Measurements from ENCODE around the gene PFDN5.
A peak's percentile ranks its signal among the peaks of the same experiment; 100 is the strongest.

PFDN5 gene

DNA sequence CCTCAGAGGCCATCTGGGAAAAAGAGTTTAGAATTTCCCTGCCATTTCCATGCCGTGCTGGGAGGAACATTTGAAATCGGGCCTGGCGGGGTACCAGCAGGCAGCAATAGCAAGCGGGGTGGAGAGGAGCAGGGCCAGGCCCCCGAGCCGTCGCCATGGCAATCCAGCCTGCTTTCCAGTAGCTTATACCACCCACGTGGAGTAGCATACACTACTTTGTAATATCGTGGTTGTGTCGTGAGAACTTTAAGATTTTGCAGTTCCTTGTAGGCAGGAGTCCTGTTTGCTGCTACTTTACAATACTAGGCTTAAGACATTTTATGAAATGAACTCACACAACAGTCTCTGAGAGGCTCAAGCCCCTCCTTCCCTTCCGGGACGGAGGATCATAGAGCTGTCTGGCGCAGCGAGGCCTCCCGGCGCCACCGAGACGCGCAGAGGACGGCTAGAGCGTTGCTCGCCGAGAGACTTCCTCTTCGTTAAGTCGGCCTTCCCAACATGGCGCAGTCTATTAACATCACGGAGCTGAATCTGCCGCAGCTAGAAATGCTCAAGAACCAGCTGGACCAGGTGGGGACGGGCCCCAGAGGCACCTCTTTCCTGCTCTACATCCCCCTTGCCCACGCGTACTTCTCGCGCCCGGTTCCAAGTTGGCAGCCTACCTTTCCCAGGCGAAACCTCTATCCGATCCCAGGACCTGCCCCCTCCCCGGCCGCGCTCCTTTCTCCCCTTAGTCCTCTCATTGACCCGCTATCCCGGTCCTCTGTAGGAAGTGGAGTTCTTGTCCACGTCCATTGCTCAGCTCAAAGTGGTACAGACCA lies at the start of gene PFDN5:
Gene PFDN5 (plus strand): TSS at position 473 of the 821 bp plus-strand sequence. CDS start 26 bp downstream, at position 499.
- peak; percentile 39 to 95 (median 82) for DNase-seq

DNA sequence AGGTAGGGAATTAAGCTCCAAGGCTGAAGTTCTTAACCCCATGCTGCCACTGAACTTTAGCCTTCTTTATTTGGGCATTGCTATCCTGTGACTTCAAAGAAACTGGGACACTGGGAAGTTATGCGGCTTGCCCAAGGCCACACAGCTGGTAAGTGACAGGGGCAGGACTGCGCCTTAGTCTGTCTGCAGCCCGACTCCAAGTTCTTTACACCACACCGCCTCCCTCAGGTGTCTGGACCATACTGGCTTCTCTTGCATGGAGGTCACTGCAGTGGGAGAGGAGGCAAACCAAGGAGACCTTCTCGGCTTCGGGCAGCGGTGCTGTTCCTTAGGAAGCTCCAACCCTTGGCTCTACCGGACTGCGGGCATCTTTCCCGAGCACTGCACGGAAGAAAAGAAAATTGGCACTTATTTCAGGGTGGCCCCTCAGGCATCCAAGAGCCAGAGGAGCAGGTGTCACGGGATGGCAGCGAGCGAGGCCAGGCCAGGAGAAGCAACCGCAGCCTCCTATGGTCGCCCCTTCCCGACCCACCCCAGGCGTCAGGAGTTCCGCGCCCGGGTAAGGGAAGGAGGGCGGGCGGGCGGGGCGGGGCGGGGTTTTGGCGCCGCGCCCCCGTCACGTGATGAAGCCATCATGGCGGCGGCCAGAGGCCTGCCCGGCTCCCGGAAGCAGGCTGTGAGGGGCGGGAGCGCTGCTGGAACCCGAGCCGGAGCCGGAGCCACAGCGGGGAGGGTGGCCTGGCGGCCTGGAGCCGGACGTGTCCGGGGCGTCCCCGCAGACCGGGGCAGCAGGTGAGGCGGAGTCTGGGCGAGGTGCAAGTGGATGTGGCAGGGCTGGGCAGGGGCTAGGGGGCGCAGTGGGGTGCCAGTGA lies 43.6 kb upstream of the PFDN5 start:
- DNase-seq, result peak in 54 of 56 donors; percentile 40 to 89 (median 80)

DNA sequence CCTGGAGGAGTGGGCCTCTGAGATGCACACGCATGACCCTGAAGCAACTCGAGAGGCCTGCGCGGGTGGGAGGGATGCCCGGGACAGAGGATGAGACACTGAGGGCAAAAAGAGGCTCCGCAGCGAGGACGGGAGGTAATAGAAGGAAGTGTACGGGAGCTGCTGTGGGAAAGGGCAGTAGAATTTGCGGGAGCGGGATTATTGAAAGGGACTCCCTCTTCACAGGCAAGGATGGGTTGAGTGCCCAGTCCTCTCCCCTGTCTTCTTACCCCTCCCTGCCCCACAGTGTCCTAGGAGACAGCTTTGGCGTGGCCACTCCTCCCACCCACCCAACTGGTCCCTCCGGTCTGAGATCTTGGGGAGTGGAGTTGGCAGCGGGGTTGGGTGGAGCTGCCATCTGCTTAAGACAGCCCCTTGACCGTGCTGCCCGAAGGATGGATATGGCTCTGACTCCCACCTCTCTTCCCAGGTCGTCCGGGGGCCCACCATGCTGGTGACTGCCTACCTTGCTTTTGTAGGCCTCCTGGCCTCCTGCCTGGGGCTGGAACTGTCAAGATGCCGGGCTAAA lies 42.9 kb upstream of the PFDN5 start:
- DNase-seq, result peak in 1 of 56 donors; percentile 25

DNA sequence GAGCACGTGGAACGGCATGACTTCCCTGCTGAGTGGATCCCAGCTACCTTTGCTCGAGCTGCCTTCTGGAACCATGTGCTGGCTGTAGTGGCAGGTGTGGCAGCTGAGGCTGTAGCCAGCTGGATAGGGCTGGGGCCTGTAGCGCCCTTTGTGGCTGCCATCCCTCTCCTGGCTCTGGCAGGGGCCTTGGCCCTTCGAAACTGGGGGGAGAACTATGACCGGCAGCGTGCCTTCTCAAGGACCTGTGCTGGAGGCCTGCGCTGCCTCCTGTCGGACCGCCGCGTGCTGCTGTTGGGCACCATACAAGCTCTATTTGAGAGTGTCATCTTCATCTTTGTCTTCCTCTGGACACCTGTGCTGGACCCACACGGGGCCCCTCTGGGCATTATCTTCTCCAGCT lies 42.0 kb upstream of the PFDN5 start:
- DNase-seq, result no peak

DNA sequence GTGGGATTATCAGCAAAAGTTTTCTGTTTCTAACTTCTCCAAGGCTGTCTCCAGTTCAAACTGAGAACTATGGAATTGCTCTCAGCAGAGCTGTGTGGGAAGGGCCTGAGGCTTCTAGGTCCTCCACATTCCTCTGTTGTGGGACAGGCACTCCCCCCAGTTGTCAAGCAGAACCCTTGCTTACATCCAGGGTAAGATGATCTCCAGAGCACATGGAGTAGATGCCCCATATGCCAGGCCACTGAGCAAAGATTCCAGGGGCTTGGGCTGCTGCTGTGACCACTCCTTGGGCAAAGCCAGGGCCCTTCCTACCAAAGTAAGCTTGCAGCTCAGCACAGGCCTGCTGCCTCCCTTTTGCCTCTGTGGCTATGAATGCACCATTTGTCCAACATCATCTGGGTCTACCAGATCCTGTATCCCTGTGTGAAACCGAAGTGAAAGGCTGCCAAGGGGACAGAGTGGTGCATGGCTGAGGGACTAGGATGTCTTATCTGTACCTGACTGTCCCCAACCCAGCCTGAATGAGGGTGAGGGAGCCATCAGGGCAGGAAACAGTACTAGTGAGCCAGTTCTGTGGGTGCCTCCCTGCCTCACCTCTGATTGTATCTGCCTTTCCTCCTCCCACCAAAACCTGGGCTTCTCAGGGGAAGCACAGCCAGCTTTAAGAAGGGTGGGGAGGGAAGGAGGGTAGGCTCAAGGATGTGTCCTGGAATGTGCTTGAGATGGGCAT lies 40.4 kb upstream of the PFDN5 start:
- DNase-seq, result no peak

DNA sequence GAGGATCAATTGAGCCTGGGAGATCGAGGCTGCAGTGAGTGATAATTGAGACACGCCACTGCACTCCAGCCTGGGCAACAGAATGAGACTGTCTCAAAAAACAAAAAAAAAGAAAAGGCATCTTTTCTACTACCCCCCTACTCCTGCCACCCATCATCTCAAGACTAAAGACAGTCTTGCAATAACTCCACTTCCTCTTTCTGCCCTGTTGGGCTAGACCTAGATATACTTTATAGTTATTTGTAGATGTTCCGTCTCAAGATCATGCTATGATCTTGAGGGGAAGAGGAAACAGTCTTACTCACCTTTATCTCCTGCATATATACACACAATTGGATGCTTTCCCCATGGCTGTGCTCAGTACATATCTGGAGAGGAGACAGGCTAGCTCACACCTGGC lies 39.3 kb upstream of the PFDN5 start:
- DNase-seq, result no peak

DNA sequence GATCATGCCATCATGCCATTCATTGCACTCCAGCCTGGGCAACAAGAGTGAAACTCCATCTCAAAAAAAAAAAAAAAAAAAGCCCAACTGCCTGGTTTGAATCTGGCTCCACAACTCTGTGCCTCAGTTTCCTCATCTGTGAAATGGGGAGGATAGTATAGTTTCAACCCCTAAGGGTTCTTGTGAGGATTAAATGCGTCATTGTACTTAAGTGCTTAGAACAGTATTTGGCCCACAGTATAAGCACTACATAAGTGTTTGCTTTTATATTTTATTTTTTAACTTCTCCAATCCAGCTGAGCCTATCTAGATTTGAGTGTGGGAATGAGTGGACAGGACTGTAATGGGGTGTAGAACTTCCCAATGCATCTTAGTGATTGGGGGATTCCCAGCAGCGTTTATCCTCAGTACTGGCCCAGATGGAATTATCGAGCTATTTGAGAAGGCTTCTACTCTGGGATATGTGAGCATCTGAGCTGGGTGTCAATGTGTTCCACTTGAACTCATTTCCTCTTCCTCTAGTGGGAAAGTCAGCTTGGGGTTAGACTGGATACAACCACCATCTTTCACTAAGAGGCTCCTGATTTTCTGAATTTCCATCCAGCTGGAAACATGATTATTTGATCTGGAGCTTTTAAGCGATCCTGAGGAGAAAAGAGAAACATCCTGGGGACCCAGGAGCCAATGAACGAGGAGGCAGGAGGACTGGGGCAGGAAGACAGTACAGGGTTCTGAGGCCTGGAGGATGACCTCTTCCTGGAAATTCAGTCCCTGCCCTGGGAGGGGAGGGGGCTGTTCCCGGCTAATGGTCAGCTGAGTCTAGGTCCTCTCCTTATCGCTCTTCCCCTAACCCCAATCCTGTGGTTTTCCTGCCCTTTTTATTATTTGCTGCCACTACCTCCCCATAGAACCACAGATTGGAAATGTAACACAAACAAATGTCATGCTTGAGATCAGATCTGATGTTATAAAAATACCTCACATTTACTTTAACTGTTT lies 36.5 kb upstream of the PFDN5 start:
- DNase-seq, result no peak

DNA sequence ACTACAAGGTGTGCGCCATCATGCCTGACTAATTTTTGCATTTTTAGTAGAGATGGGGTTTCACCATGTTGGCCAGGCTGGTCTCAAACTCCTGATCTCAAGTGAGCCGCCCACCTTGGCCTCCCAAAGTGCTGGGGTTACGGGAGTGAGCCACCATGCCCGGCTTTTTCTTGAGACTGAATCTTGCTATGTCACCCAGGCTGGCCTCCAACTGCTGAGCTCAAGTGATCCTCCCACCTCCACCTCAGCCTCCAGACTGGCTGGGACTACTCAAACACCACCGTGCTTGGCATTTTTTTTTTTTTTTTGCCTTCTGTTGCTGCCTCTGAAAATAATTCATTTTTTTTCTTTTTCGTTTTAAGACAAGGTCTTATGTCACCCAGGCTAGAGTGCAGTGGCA lies 35.5 kb upstream of the PFDN5 start:
- no peak for DNase-seq

DNA sequence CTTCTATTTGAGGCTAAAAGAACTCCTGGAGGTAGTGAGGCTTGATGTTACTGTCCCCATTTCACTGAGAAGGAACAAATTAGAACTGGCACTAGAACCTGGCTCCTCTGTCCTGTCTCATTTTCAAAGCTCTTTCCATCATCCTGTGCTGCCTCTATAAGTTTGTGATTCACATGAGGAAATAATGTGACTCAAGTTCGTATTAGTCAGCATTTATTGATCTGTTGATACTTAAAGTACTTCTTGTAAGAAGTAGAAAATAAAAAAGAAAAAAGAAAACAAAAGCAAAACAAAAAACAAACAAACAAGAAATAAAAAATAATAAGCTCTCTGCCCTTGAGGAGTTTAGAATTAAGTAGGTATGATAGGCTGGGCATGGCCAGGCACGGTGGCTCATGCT lies 29.6 kb upstream of the PFDN5 start:
- DNase-seq, result no peak

DNA sequence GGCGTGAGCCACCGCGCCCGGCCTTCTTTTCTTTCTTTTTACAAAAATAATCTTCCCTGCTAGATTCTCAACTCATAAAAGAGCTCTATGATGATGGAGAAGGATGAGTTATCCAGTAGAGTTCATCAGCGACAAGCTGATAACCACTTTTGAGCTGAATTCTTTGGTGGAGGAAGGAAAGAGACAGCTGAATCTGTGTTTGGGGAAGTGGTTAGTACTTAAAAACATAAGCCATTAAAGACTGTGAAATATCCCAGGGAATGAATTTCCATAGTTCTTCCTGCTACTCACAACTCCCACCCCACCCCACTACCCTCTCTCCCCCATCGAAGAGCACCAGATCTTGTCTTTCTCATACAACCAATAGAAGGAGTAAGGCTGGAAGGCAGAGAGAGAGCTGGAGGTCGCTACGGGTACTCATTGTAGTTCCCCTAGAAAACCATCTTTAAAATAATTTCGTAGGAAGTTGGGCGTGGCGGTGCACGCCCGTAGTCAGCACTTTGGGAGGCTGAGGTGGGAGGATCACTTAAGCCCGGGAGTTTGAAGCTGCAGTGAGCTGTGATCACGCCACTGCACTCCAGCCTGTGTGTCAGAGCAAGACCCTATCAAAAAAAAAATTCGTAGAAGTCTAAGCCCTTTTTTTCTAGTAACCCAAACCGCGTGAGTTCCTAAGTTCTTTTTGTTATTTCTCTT lies 27.9 kb upstream of the PFDN5 start:
- no peak for DNase-seq

DNA sequence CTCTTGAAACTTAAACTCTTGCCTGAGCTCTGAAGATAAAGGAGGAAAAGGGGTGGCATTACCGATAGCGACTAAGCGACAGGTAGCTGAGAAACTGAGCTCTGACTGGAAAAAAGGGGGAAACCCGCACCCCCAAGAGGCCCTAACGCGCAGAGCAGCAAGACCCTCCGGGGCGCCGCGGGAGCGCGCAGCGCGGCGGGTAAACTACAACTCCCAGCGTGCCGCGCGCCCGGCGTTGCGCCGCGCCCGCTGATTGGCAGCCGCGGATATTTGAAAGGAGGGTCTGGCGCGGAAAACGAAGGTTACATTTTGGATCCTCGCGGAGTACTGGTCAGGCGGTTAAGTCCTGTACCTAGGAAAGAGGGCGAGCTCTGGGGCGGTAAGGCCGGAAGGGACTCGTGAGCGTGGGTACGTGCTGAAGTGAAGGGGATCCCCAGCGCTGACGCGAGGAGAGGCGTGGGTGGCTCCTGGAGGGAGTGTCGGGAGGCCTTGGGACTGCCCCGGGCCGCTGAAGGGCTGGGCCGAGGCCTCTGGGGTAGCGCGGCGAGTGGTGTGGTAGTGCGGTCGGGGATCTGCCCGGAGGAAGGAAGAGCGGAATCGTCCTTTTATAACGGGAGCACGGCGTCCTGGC lies 27.2 kb upstream of the PFDN5 start, which contains the start of gene ESPL1:
Gene ESPL1 (plus strand): TSS at position 301 of the 631 bp plus-strand sequence. CDS start 468 bp downstream, outside the sequence.
- peak in 51 of 56 donors; percentile 9 to 83 (median 50) for DNase-seq

DNA sequence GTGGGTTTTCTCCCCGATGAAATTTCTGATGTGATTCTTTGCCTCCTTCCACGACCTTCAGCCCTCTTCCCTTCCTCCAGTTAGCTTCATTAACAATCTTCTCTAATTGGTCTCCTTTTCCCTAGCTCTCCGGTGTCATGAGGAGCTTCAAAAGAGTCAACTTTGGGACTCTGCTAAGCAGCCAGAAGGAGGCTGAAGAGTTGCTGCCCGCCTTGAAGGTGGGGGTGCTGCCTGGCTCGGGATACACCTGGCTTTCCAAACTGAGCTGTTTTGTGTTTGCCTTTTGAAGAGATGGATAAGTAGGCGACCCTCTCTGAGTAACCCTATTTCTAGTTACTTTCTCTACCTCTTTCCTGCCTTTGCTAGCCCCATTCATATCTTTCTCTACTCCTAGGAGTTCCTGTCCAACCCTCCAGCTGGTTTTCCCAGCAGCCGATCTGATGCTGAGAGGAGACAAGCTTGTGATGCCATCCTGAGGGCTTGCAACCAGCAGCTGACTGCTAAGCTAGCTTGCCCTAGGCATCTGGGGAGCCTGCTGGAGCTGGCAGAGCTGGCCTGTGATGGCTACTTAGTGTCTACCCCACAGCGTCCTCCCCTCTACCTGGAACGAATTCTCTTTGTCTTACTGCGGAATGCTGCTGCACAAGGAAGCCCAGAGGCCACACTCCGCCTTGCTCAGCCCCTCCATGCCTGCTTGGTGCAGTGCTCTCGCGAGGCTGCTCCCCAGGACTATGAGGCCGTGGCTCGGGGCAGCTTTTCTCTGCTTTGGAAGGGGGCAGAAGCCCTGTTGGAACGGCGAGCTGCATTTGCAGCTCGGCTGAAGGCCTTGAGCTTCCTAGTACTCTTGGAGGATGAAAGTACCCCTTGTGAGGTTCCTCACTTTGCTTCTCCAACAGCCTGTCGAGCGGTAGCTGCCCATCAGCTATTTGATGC lies 26.4 kb upstream of the PFDN5 start:
- DNase-seq, result no peak

DNA sequence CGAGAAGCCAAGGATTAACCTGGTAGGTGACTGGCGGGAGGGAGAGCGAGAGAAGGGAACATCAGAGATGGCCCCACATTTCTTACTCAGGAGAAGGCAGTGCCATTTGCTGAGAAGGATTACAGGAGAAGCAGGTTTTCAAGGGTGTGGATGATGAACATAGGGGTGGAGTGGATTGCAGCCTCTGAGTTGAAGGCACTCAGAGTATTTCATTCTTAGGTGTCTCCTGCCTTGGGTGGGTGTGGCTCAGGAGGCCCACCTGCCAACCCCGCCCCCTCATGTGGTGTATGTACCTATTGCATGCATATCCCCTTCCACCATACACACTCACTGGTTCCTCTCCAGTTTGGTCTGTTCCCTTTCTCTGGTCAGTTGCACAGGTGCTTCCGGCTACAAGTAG lies 20.9 kb upstream of the PFDN5 start:
- DNase-seq, result no peak

DNA sequence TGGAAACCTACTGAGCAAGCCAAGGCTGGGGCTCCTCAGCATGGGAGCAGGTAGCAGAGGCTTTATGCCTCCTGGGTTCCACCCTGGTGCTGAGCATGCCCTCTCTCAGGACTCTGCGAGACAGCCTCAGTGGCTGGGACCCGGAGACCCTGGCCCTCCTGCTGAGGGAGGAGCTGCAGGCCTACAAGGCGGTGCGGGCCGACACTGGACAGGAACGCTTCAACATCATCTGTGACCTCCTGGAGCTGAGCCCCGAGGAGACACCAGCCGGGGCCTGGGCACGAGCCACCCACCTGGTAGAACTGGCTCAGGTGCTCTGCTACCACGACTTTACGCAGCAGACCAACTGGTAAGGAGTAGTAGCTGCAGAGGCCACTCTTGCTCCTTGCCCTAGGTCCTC lies 18.8 kb upstream of the PFDN5 start:
- DNase-seq, result no peak

DNA sequence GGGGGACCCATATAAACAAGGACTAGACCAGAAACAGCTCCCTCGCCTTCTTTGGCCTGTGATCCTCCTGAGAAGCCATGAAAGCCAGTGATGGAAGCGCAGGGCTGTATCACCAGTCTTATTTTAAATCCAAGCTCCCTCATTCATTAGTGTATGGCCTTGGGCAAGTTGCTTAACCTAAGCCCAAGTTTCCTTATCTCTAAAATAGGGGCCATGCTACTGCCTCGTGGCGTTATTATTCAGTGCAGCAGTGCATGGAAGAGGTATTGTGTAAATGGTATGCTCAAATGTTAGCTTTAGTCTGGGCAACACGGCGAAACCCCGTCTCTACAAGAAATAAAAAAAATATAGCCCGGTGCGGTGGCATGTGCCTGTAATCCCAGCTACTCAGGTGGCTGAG lies 17.4 kb upstream of the PFDN5 start:
- no peak for DNase-seq

DNA sequence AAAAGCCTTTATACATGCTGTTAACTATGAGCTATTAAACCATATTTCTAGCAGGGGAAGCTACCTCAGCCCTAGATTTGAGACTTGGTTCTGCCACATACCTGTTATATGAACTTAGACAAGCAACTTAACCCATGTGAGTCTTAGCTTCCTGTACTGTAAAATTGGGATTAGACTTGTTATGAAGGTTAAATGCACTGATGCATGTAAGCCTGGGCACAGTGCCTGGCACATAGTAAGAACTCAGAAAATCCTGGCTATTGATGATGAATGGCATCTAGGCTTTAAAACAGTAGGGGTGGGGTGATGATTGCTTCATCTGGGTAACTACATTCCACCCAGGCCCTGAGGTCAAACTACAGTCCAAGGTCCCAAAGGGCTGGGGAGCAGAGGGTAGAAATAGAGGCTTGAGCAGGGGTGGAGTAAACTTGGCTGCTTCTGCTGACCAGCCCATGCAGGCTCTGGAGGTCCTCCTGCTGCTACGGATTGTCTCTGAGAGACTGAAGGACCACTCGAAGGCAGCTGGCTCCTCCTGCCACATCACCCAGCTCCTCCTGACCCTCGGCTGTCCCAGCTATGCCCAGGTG lies 16.0 kb upstream of the PFDN5 start:
- no peak for DNase-seq

DNA sequence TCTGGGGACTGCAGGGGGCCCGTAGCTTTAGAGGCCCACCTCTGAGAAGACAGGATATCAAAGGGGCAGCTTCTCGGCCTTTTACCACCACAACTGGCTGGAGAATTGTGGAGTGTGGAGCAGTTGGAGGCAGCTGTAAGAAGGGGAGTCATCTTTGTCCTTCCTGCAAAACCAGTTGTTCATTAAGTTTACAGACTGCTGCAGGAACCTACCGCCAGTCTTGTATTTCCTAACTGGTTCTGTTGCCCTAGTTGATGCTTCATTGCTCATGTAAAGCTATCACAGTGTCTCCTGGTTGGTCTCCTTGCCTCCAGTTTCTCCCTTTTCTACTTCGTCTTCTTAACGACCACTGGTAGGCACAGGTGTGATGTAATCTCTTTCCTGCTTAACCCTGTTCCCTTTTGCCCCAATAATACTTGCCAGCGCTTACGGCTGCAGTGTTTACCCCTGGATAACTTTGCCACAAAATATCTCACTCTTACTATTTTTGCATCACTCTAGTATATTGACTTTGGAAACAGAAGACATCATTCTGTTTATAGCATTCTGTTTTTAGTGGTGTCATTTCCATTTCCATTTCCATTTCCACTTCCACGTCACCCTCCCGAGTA lies 15.3 kb upstream of the PFDN5 start:
- DNase-seq, result no peak

Data from nucleus accumbens (tissue), 56 donors.